ENCODE measurements around the gene PGAP3.
A peak's percentile ranks its signal among the peaks of the same experiment; 100 is the strongest.

PGAP3 gene

GRCh38 chr17:39650121-39650579 is 37.7 kb downstream of the PGAP3 start:
- DNase-seq, result no peak
- H3K4me3 Mint-ChIP-seq, result no peak overlapping the region
- no peaks in the 10 kb centered on the region for H3K9me3 Mint-ChIP-seq
- H3K27me3 Mint-ChIP-seq, result no peaks in the 10 kb centered on the region
- H3K27ac Mint-ChIP-seq, result peak overlapping the region in 1 of 2 donors; percentile 8
- peaks cover 59% of the 10 kb centered on the region for H3K4me1 Mint-ChIP-seq
- no peak for ATAC-seq

DNA sequence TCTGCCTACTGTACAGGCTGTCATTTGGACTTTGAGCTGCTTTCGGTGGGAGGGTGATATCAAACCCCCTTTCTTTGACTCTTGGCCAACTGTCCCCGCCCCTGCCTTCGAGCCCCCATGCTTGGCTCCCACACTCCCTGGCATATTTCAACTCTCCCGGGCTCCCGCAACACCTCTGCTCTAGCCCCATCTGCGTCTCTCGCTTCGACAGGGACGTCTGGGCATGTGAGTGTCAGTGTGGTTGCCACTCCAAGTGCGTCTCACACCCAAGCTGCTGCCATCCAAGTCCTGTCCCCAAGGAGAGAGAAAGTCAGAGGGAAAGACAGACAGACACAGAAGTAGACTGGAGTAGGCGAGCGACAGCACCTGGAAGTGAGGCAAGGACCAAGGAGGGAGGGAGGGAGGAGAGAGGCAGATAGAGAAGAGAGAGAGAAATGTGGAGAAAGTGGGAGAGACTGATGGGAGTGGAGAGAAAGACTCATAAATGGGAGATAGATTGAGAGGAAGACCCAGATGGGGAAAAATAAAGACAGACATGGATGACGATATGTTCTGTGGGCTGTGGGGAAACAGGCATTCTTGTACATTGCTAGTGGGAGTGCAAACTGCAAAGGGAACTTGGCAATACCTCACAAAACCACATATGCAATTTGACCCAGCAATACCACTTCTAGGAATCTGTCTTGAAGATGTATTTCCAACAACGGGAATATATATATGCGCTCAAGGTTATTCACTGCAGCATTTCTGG is 39.1 kb downstream of the PGAP3 start:
- no peak for ATAC-seq
- Mint-ChIP-seq H3K4me1 (peaks cover 59% of the 10 kb centered on the region), H3K27ac (no peak overlapping the region), H3K27me3 (no peaks in the 10 kb centered on the region), H3K4me3 (no peak overlapping the region), H3K9me3 (no peaks in the 10 kb centered on the region)
- no peak for DNase-seq

- DNase-seq, result no peak
- H3K27me3 Mint-ChIP-seq, result no peaks in the 10 kb centered on the region
- H3K27ac Mint-ChIP-seq, result no peak overlapping the region
- no peaks in the 10 kb centered on the region for H3K9me3 Mint-ChIP-seq
- H3K4me1 Mint-ChIP-seq, result peaks cover 59% of the 10 kb centered on the region
- ATAC-seq, result no peak
- H3K4me3 Mint-ChIP-seq, result no peak overlapping the region
Measured at GRCh38 chr17:39647256-39647655, 40.6 kb downstream of the PGAP3 start.

GRCh38 chr17:39643271-39643670 is 44.6 kb downstream of the PGAP3 start:
- Mint-ChIP-seq H3K27me3 (no peaks in the 10 kb centered on the region), H3K4me1 (peaks cover 75% of the 10 kb centered on the region), H3K9me3 (no peaks in the 10 kb centered on the region), H3K27ac (no peak overlapping the region), H3K4me3 (no peak overlapping the region)
- no peak for ATAC-seq
- DNase-seq, result no peak

GRCh38 chr17:39642291-39643074 is 45.4 kb downstream of the PGAP3 start:
- H3K9me3 Mint-ChIP-seq, result no peaks in the 10 kb centered on the region
- H3K27me3 Mint-ChIP-seq, result no peaks in the 10 kb centered on the region
- no peak for DNase-seq
- H3K4me3 Mint-ChIP-seq, result no peak overlapping the region
- peaks cover 82% of the 10 kb centered on the region for H3K4me1 Mint-ChIP-seq
- no peak for ATAC-seq
- H3K27ac Mint-ChIP-seq, result peak overlapping the region in 1 of 2 donors; percentile 27

DNA sequence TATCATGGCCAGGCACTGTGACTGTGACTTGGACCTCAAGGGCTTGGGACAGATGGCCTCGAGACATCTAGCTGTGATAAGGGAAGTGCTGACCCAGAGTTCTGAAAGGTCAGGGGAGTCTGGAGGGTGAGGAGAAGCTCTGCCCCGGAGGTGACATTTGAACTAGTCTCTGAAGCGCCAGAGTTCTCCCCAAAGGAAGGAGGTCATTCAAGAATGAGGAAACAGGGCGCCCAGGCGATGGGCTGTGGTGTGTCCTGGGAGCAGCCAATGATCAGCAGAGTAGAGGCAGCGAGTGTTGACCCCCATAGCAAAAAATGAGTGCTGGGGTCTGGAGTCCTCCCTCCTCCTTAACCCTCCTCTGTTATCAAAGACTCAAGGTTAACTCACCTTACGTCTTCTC is 46.0 kb downstream of the PGAP3 start:
- H3K27me3 Mint-ChIP-seq, result no peaks in the 10 kb centered on the region
- H3K4me1 Mint-ChIP-seq, result peaks cover 83% of the 10 kb centered on the region
- H3K27ac Mint-ChIP-seq, result no peak overlapping the region
- no peak for DNase-seq
- H3K9me3 Mint-ChIP-seq, result no peaks in the 10 kb centered on the region
- H3K4me3 Mint-ChIP-seq, result no peak overlapping the region
- no peak for ATAC-seq

GRCh38 chr17:39641097-39641496 is 46.8 kb downstream of the PGAP3 start:
- ATAC-seq (no peak), DNase-seq (no peak)
- Mint-ChIP-seq H3K27ac (no peak overlapping the region), H3K4me1 (peaks cover 89% of the 10 kb centered on the region), H3K9me3 (no peaks in the 10 kb centered on the region), H3K4me3 (no peak overlapping the region), H3K27me3 (no peaks in the 10 kb centered on the region)

- Mint-ChIP-seq H3K4me3 (peak overlapping the region; percentile 29 to 48), H3K4me1 (peaks cover 92% of the 10 kb centered on the region), H3K9me3 (no peaks in the 10 kb centered on the region), H3K27me3 (no peaks in the 10 kb centered on the region), H3K27ac (peak overlapping the region; percentile 55 to 88)
- no peak for ATAC-seq
- no peak for DNase-seq
Measured at GRCh38 chr17:39640591-39641031, 47.2 kb downstream of the PGAP3 start.

GRCh38 chr17:39639566-39640458 is 48.0 kb downstream of the PGAP3 start:
- Mint-ChIP-seq H3K4me1 (peaks cover 84% of the 10 kb centered on the region), H3K27me3 (no peaks in the 10 kb centered on the region), H3K9me3 (no peaks in the 10 kb centered on the region), H3K27ac (peak overlapping the region; percentile 5 to 80), H3K4me3 (peak overlapping the region; percentile 14 to 44)
- ATAC-seq (no peak), DNase-seq (no peak)

GRCh38 chr17:39639043-39639442 is 48.8 kb downstream of the PGAP3 start:
- ATAC-seq, result no peak
- Mint-ChIP-seq H3K4me1 (peaks cover 76% of the 10 kb centered on the region), H3K27ac (no peak overlapping the region), H3K9me3 (no peaks in the 10 kb centered on the region), H3K27me3 (no peaks in the 10 kb centered on the region), H3K4me3 (peak overlapping the region; percentile 2 to 7)
- DNase-seq, result no peak

GRCh38 chr17:39638317-39638716 is 49.5 kb downstream of the PGAP3 start:
- no peak for ATAC-seq
- Mint-ChIP-seq H3K9me3 (no peaks in the 10 kb centered on the region), H3K27ac (peak overlapping the region in 1 of 2 donors; percentile 95), H3K4me1 (peaks cover 69% of the 10 kb centered on the region), H3K27me3 (no peaks in the 10 kb centered on the region), H3K4me3 (peak overlapping the region; percentile 90 to 96)
- DNase-seq, result no peak

DNA sequence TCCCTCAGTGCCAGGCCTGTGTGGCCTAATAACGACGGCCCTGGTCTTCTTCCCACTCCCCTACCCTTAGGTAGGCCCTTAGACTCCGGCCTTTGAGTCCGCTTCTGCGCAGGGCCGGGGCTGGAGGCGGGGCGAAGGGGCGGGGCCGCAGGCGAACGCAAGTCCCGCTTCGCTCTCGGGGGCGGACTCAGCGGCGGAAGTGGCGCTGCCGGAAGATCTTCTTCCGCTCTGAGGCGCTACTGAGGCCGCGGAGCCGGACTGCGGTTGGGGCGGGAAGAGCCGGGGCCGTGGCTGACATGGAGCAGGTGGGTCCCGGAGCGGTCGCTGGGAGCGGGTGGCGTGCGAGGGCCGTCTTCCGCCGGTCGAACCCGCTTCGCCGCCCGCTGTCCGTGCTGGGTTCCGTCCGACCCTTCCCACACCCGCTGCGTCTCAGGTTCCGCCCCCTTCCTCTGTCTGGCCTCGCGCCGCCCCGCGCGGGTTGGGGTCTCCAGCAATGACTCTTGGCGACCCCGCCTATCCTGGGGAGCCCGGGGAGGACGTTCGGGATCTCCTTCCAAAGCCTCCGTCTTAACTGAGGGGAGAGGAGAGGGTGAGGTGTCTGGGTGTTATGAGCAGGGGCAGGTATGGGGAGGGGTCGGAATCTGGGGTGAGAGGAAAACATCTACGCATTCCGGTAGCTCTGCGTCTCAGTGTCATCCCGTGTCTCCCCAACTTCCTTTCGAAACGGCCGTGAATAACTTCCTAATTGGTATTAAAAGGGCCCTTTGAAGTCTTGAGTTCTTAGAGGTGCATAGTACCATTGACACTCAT is 50.7 kb downstream of the PGAP3 start, which contains the start of gene STARD3:
Gene STARD3 (plus strand): TSS at position 218 of the 810 bp plus-strand sequence. CDS start 16,388 bp downstream, outside the sequence.
- Mint-ChIP-seq H3K4me3 (peak within 1 kb of the TSS; percentile 90 to 96), H3K27me3 (peaks cover 2% of the 10 kb centered on the region), H3K27ac (peak within 1 kb of the TSS; percentile 92 to 95), H3K9me3 (no peaks in the 10 kb centered on the region), H3K4me1 (peaks cover 59% of the 10 kb centered on the region)
- DNase-seq, result peak; percentile 84 to 90
- ATAC-seq, result peak; percentile 93

- peaks cover 8% of the 10 kb centered on the region for H3K27me3 Mint-ChIP-seq
- ATAC-seq, result peak; percentile 33
Measured at GRCh38 chr17:39636587-39636926, 51.3 kb downstream of the PGAP3 start.

DNA sequence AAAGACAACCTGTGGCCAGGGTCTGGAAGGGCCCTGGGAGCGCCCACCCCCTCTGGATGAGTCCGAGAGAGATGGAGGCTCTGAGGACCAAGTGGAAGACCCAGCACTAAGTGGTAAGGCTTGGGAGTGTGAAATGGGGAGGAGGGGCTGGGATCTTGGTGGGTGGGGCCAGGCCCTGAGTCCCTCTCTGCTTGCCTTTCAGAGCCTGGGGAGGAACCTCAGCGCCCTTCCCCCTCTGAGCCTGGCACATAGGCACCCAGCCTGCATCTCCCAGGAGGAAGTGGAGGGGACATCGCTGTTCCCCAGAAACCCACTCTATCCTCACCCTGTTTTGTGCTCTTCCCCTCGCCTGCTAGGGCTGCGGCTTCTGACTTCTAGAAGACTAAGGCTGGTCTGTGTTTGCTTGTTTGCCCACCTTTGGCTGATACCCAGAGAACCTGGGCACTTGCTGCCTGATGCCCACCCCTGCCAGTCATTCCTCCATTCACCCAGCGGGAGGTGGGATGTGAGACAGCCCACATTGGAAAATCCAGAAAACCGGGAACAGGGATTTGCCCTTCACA is 52.2 kb downstream of the PGAP3 start:
- DNase-seq, result no peak
- H3K4me1 Mint-ChIP-seq, result peaks cover 58% of the 10 kb centered on the region
- H3K4me3 Mint-ChIP-seq, result no peak overlapping the region
- no peak for ATAC-seq
- no peaks in the 10 kb centered on the region for H3K9me3 Mint-ChIP-seq
- H3K27ac Mint-ChIP-seq, result no peak overlapping the region
- peaks cover 16% of the 10 kb centered on the region for H3K27me3 Mint-ChIP-seq

More at GRCh38 chr17:39636587-39636926, 51.3 kb downstream of the PGAP3 start:
- H3K27ac Mint-ChIP-seq, result peak overlapping the region; percentile 92 to 95
- DNase-seq, result no peak
- H3K4me1 Mint-ChIP-seq, result peaks cover 59% of the 10 kb centered on the region
- H3K4me3 Mint-ChIP-seq, result peak overlapping the region; percentile 90 to 96
- H3K9me3 Mint-ChIP-seq, result no peaks in the 10 kb centered on the region
